NT2/D1 (cell line): ENCODE measurements around the gene ROR2.

Source experiments
- SUZ12 ChIP-seq: IDR thresholded peaks from 2 replicates; pipeline ENCODE4 v1.6.1; 2011; ENCODE audit not compliant: insufficient read length, insufficient read depth; ENCODE audit errors: extremely low read depth
- YY1 ChIP-seq: IDR thresholded peaks from 2 replicates; pipeline ENCODE4 v1.6.1; 2011; ENCODE audit not compliant: insufficient read length, insufficient read depth
- ZNF274 ChIP-seq: IDR thresholded peaks from 2 replicates; pipeline ENCODE4 v1.6.1; 2011; ENCODE audit warnings: mild to moderate bottlenecking, low read depth, low read length

GRCh38 chr9:91790917-91791316 is 159.1 kb downstream of the ROR2 start:
- no peak for TF ChIP-seq ZNF274
- TF ChIP-seq SUZ12: no peak
- no peak for TF ChIP-seq YY1
